GM18505 (cell line): ENCODE measurements around the gene PSMA8.
"Not testable (repeated sequence)": the region's sequence is repeated elsewhere in the genome, so short reads cannot be mapped to it uniquely, and the experiment has no call there.

Source experiments
- ATAC-seq: cut with Tn5 transposase; IDR thresholded peaks from one replicate; pipeline ENCODE4 v1.9.1; 2021; ENCODE audit not compliant: unreplicated experiment
- POLR2A ChIP-seq: IDR thresholded peaks from 4 replicates; pipeline ENCODE4 v1.6.1; 2011; ENCODE audit warnings: borderline replicate concordance; ENCODE audit not compliant: insufficient read depth, insufficient read length; ENCODE audit errors: extremely low read depth

Gene PSMA8

DNA sequence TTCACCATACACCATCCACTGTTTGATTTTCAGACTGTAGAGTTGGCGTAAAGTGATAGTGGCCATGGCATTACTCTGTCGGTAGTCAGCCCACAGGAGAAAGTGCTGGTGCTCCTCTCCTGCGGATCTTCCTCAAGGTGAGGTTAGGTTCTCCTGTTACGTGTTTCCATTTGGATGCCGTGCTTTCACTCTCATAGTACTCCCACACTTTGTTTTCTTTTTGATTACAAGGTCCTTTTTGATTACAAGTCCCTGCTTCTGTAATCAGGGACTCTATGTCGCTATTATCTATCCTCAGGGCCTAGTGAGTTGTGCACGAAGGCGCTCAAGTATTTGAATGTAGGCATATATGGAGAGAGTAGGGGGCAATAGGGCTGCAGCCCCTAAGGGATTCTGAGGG lies 96.8 kb downstream of the PSMA8 start:
- TF ChIP-seq POLR2A = no peak
- ATAC-seq = no peak

DNA sequence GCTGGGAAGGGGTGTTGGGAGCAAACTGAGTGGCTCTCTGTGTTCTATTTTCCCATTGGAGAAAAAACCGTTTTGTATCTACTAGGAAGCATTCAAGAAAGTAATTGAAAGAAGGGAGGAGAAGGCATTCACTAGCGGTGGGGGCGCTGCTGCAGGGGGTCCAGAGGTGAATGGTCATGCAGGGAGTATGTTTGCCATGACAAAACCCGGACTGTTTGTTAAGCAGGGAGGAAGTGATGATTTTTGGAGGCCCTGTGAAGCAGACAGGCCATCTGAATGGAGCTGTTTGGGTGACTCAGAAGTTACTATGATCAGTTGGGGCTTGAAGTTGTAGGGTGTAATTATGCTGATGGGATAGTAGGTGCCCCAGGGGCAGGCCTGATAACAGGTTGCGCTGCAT lies 99.5 kb downstream of the PSMA8 start:
- no peak for TF ChIP-seq POLR2A

DNA sequence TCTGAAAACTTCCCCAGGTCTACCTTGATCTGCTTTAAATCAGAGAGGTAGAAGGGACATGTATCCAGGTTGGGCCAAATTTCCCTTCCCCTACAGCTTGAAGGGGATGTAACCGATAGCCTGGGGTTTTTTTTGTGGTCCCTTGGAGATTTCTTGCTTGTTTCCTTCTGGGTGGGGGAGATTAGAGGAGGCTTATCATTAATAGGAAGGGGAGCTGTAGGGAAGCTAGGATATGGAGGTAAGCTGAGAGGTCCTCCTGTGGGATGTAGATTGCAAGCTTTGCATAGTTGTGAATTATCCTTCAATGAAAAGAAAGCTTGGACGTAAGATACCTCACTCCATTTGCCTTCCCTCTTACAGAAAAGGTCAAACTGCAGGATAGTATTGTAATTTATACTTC lies 103.7 kb downstream of the PSMA8 start:
- ATAC-seq = not testable (repeated sequence)

More for the DNA sequence above, 99.5 kb downstream of the PSMA8 start:
- no peak for ATAC-seq

DNA sequence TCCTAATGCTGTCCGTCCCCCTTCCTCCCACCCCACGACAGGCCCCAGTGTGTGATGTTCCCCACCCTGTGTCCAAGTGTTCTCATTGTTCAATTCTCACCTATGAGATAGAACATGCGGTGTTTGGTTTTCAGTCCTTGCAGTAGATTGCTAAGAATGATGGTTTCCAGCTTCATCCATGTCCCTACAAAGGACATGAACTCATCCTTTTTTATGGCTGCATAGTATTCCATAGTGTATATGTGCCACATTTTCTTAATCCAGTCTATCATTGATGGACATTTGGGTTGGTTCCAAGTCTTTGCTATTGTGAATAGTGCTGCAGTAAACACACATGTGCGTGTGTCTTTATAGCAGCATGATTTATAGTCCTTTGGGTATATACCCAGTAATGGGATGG lies 105.0 kb downstream of the PSMA8 start:
- ATAC-seq = not testable (repeated sequence)

DNA sequence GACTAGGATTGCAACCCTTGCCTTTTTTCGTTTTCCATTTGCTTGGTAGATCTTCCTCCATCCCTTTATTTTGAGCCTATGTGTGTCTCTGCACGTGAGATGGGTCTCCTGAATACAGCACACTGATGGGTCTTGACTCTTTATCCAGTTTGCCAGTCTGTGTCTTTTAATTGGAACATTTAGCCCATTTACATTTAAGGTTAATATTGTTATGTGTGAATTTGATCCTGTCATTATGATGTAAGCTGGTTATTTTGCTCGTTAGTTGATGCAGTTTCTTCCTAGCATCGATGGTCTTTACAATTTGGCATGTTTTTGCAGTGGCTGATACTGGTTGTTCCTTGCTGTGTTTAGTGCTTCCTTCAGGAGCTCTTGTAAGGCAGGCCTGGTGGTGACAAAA lies 108.7 kb downstream of the PSMA8 start:
- not testable (repeated sequence) for ATAC-seq
